H9 (cell line): ENCODE results near the gene CARD6. TPM values are rescaled to one million over a fixed set of nuclear protein-coding genes. Genes with fewer than 3 reads are reported as not detected.

Source experiments
- DNase-seq: peaks from one replicate; pipeline ENCODE4 v3.0.0-alpha.2; 2017
- H2AFZ ChIP-seq: one replicate; pipeline ENCODE4 v1.6.1; 2013; ENCODE audit warnings: mild to moderate bottlenecking, low read length, control low read depth, moderate library complexity
- H2AK5ac ChIP-seq: 2 replicates; pipeline ENCODE4 v1.6.1; 2013; ENCODE audit warnings: low read length, control low read depth, mixed read lengths; ENCODE audit not compliant: insufficient read length
- H2BK120ac ChIP-seq: one replicate; pipeline ENCODE4 v1.6.1; 2013; ENCODE audit warnings: low read depth, mild to moderate bottlenecking, low read length, control low read depth, inconsistent platforms; ENCODE audit not compliant: poor library complexity, severe bottlenecking
- H2BK12ac ChIP-seq: 2 replicates; pipeline ENCODE4 v1.6.1; 2013; ENCODE audit warnings: low read length, control low read depth, mixed read lengths, low read depth; ENCODE audit not compliant: insufficient read length
- H2BK15ac ChIP-seq: 2 replicates; pipeline ENCODE4 v1.6.1; 2013; ENCODE audit warnings: low read depth, low read length, control low read depth
- H2BK20ac ChIP-seq: one replicate; pipeline ENCODE4 v1.6.1; 2013; ENCODE audit warnings: low read depth, mild to moderate bottlenecking, low read length, control low read depth, inconsistent platforms; ENCODE audit not compliant: poor library complexity, severe bottlenecking
- H2BK5ac ChIP-seq: 2 replicates; pipeline ENCODE4 v1.6.1; 2013; ENCODE audit warnings: low read length, control low read depth, mixed read lengths; ENCODE audit not compliant: insufficient read length
- H3K14ac ChIP-seq: 2 replicates; pipeline ENCODE4 v1.6.1; 2013; ENCODE audit warnings: low read length, control low read depth; ENCODE audit not compliant: insufficient read depth
- H3K18ac ChIP-seq: 2 replicates; pipeline ENCODE4 v1.6.1; 2013; ENCODE audit warnings: low read depth, mild to moderate bottlenecking, mixed read lengths, low read length, control low read depth; ENCODE audit not compliant: insufficient read length
- H3K23ac ChIP-seq: 2 replicates; pipeline ENCODE4 v1.6.1; 2013; ENCODE audit warnings: low read length, control low read depth, mixed read lengths, low read depth; ENCODE audit not compliant: insufficient read length
- H3K23me2 ChIP-seq: 2 replicates; pipeline ENCODE4 v1.6.1; 2013; ENCODE audit warnings: low read depth, mild to moderate bottlenecking, mixed read lengths, low read length, control low read depth; ENCODE audit not compliant: insufficient read length, poor library complexity, severe bottlenecking
- H3K27ac ChIP-seq: 2 replicates; pipeline ENCODE4 v1.5.1; 2013; ENCODE audit warnings: low read length, control low read depth, mixed read lengths, low read depth; ENCODE audit not compliant: insufficient read length
- H3K27me3 ChIP-seq: 2 replicates; pipeline ENCODE4 v1.6.1; 2013; ENCODE audit warnings: low read length, control low read depth, inconsistent platforms; ENCODE audit not compliant: insufficient read depth
- H3K4ac ChIP-seq: 2 replicates; pipeline ENCODE4 v1.6.1; 2013; ENCODE audit warnings: low read depth, mild to moderate bottlenecking, control low read depth, inconsistent platforms, low read length, moderate library complexity
- H3K4me1 ChIP-seq: 2 replicates; pipeline ENCODE4 v1.6.1; 2013; ENCODE audit warnings: low read length, control low read depth, inconsistent platforms; ENCODE audit not compliant: insufficient read depth
- H3K4me2 ChIP-seq: 2 replicates; pipeline ENCODE4 v1.6.1; 2013; ENCODE audit warnings: low read length, control low read depth, mixed read lengths; ENCODE audit not compliant: insufficient read length, insufficient read depth
- H3K56ac ChIP-seq: 2 replicates; pipeline ENCODE4 v1.6.1; 2013; ENCODE audit warnings: low read depth, mild to moderate bottlenecking, mixed read lengths, low read length, control low read depth; ENCODE audit not compliant: insufficient read length
- H3K79me1 ChIP-seq: 2 replicates; pipeline ENCODE4 v1.6.1; 2013; ENCODE audit warnings: low read depth, mild to moderate bottlenecking, moderate library complexity, low read length, control low read depth, inconsistent platforms; ENCODE audit not compliant: insufficient read depth, poor library complexity, severe bottlenecking
- H3K79me2 ChIP-seq: 2 replicates; pipeline ENCODE4 v1.6.1; 2013; ENCODE audit warnings: low read length, control low read depth, inconsistent platforms; ENCODE audit not compliant: insufficient read depth
- H3K9ac ChIP-seq: 2 replicates; pipeline ENCODE4 v1.6.1; 2013; ENCODE audit warnings: low read length, control low read depth, mixed read lengths; ENCODE audit not compliant: insufficient read length; ENCODE audit errors: extremely low read depth
- H3K9me3 ChIP-seq: one replicate; pipeline ENCODE4 v1.6.1; 2013; ENCODE audit warnings: low read depth, low read length, inconsistent platforms; ENCODE audit not compliant: control insufficient read depth
- H3T11ph ChIP-seq: one replicate; pipeline ENCODE4 v1.6.1; 2013; ENCODE audit warnings: mild to moderate bottlenecking, low read length, control low read depth, inconsistent platforms
- H4K20me1 ChIP-seq: one replicate; pipeline ENCODE4 v1.6.1; 2013; ENCODE audit not compliant: control insufficient read depth, insufficient read length, insufficient read depth
- H4K5ac ChIP-seq: 2 replicates; pipeline ENCODE4 v1.6.1; 2013; ENCODE audit warnings: low read depth, mild to moderate bottlenecking, mixed read lengths, low read length, control low read depth; ENCODE audit not compliant: insufficient read length
- H4K8ac ChIP-seq: replicated peaks from 2 replicates; pipeline ENCODE4 v1.6.1; 2013; ENCODE audit warnings: low read length, control low read depth, mixed read lengths, low read depth; ENCODE audit not compliant: insufficient read length
- H4K91ac ChIP-seq: 2 replicates; pipeline ENCODE4 v1.6.1; 2013; ENCODE audit warnings: low read depth, mild to moderate bottlenecking, moderate library complexity, mixed read lengths, low read length, control low read depth; ENCODE audit not compliant: insufficient read length
- H3K27ac Mint-ChIP-seq, 3 experiments: 2 replicates in 2 of 3; 3 replicates in 1 of 3; pipeline ENCODE4 v1.8.0; 2020 to 2021; ENCODE audit warnings: mixed read lengths in 3 of 3, mild to moderate bottlenecking in 1 of 3, moderate library complexity in 1 of 3
- H3K27me3 Mint-ChIP-seq: 2 replicates; pipeline ENCODE4 v1.8.0; 2021; ENCODE audit warnings: low read depth, mild to moderate bottlenecking, moderate library complexity, mixed read lengths
- H3K36me3 Mint-ChIP-seq, 3 experiments: 2 replicates in 2 of 3; 3 replicates in 1 of 3; pipeline ENCODE4 v1.8.0; 2020 to 2021; ENCODE audit warnings: low read depth in 3 of 3, mixed read lengths in 3 of 3; ENCODE audit not compliant: insufficient read depth in 1 of 3
- H3K4me1 Mint-ChIP-seq, 2 experiments: 2 replicates each; pipeline ENCODE4 v1.8.0; 2020; ENCODE audit warnings: mixed read lengths in 2 of 2
- H3K4me3 Mint-ChIP-seq, 2 experiments: 2 replicates in 1 of 2; 3 replicates in 1 of 2; pipeline ENCODE4 v1.8.0; 2020 to 2021; ENCODE audit warnings: mild to moderate bottlenecking in 2 of 2, mixed read lengths in 2 of 2, moderate library complexity in 1 of 2
- H3K9me3 Mint-ChIP-seq, 2 experiments: 2 replicates in 1 of 2; 3 replicates in 1 of 2; pipeline ENCODE4 v1.8.0; 2020; ENCODE audit warnings: mild to moderate bottlenecking in 2 of 2, mixed read lengths in 2 of 2, moderate library complexity in 1 of 2
- WGBS: extraction: QIAGEN DNeasy Blood & Tissue Kit; methylation state at CpG from one replicate; pipeline ENCODE4 v1.1.7; 2013; ENCODE audit warnings: missing lambda C conversion rate, low lambda C conversion rate, mixed read lengths; ENCODE audit not compliant: insufficient read length; ENCODE audit errors: extremely low coverage; 5-methylcytosine and 5-hydroxymethylcytosine counted together
- total RNA-seq: library from RNA; stranded (reverse); gene quantifications from 2 replicates; pipeline ENCODE4 v1.2.1, GENCODE V29; 2021
- TF ChIP-seq, protein P1 (sequence below): fragments of 200-600 bp; sonication (generic); conservative IDR thresholded peaks from 3 replicates; pipeline ENCODE4 v1.8.0; 2021; ENCODE audit warnings: antibody characterized with exemption, mild to moderate bottlenecking

The CARD6 gene
- total RNA-seq, 1 experiment from 2014 or later: 0.35 TPM

DNA sequence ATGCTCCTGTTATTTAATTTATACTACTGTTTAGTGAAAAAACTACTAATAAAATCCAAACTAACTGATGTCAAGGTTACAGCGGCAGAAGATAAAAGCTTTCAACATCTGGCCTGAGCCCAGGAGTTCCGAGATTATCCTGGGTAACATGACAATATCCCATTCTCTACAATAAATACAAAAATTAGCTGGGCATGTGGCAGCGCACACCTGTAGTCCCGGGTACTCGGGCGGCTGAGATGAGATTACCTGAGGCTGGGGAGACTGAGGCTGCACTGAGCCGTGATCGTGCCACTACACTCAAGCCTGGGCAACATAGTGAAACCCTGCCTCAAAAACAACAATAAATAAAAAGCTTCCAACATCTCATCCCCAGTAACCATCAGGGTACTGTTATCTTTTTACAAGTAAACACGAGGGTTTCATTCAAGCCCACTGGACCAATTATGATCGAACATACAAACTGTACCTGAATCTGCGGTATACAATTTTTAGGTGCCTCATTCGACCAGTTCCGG lies 7.4 kb upstream of the CARD6 start:
- no peak overlapping the region for H3K23ac ChIP-seq
- no peak overlapping the region for H3K4ac ChIP-seq
- H2BK12ac ChIP-seq: no peak overlapping the region
- peak overlapping the region; percentile 100 for H3K9ac ChIP-seq
- H3K14ac ChIP-seq: no peak overlapping the region
- no peak overlapping the region for H4K5ac ChIP-seq
- H4K8ac ChIP-seq: no peak overlapping the region
- H2BK20ac ChIP-seq: no peak overlapping the region
- H3K4me1 ChIP-seq: no peaks in the 10 kb centered on the region
- peak overlapping the region; percentile 100 for H3K4me3 Mint-ChIP-seq
- H2BK15ac ChIP-seq: no peak overlapping the region
- peak overlapping the region; percentile 96 for H3K27ac ChIP-seq
- peaks cover 25% of the 10 kb centered on the region for H3K23me2 ChIP-seq
- no peaks in the 10 kb centered on the region for H3K79me1 ChIP-seq
- peak overlapping the region; percentile 91 for H3K4me2 ChIP-seq
- H4K20me1 ChIP-seq: no peaks in the 10 kb centered on the region
- TF ChIP-seq, protein P1, sequence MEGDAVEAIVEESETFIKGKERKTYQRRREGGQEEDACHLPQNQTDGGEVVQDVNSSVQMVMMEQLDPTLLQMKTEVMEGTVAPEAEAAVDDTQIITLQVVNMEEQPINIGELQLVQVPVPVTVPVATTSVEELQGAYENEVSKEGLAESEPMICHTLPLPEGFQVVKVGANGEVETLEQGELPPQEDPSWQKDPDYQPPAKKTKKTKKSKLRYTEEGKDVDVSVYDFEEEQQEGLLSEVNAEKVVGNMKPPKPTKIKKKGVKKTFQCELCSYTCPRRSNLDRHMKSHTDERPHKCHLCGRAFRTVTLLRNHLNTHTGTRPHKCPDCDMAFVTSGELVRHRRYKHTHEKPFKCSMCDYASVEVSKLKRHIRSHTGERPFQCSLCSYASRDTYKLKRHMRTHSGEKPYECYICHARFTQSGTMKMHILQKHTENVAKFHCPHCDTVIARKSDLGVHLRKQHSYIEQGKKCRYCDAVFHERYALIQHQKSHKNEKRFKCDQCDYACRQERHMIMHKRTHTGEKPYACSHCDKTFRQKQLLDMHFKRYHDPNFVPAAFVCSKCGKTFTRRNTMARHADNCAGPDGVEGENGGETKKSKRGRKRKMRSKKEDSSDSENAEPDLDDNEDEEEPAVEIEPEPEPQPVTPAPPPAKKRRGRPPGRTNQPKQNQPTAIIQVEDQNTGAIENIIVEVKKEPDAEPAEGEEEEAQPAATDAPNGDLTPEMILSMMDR: no peak
- WGBS: no CpG with 5 or more reads among the region's 13 CpGs
- no peak overlapping the region for H4K91ac ChIP-seq
- peaks cover 59 to 64% (median 63%) of the 10 kb centered on the region in 3 experiments for H3K36me3 Mint-ChIP-seq
- peak overlapping the region; percentile 100; a peak in 6 of 7 replicates for H3K27ac Mint-ChIP-seq
- H3K4me1 Mint-ChIP-seq: peaks cover 28 to 58% of the 10 kb centered on the region in 2 experiments
- no peak overlapping the region for H2AFZ ChIP-seq
- no peak for DNase-seq
- peaks cover 3 to 6% of the 10 kb centered on the region in 2 experiments; a peak in 2 of 5 replicates for H3K9me3 Mint-ChIP-seq
- H3K79me2 ChIP-seq: peaks cover 13% of the 10 kb centered on the region; the same call in 1 of the 2 replicates
- H3K18ac ChIP-seq: no peak overlapping the region
- H2AK5ac ChIP-seq: no peak overlapping the region
- no peaks in the 10 kb centered on the region for H3K27me3 ChIP-seq
- H2BK5ac ChIP-seq: no peak overlapping the region
- H3T11ph ChIP-seq: no peak overlapping the region
- no peaks in the 10 kb centered on the region for H3K9me3 ChIP-seq
- H2BK120ac ChIP-seq: no peak overlapping the region
- H3K56ac ChIP-seq: no peak overlapping the region
- no peaks in the 10 kb centered on the region for H3K27me3 Mint-ChIP-seq
